Liver (tissue), 9 donors: Measurements from ENCODE around the gene DDR1. TPM values are rescaled to one million over a fixed set of nuclear protein-coding genes. Genes with fewer than 3 reads are reported as not detected.

ENCODE experiments used
- DNase-seq: peaks from one replicate; pipeline ENCODE4 v3.0.0-alpha.2; 2017; ENCODE audit warnings: low spot score
- H3K27ac ChIP-seq, 2 donors: one replicate each; pipeline ENCODE4 v1.7.0; 2013; ENCODE audit warnings: inconsistent platforms in 2 of 2, low read length in 2 of 2, control low read depth in 1 of 2, low read depth in 1 of 2, mild to moderate bottlenecking in 1 of 2
- H3K27me3 ChIP-seq, 4 donors: one replicate each; pipeline versions ENCODE4 v1.6.1 to v1.7.0; 2013; ENCODE audit warnings: low read length in 3 of 4, inconsistent platforms in 1 of 4, mild to moderate bottlenecking in 1 of 4, moderate library complexity in 1 of 4; ENCODE audit not compliant: control insufficient read depth in 4 of 4, insufficient read depth in 4 of 4
- H3K36me3 ChIP-seq, 4 donors: one replicate each; pipeline versions ENCODE4 v1.6.1 to v1.7.0; 2013; ENCODE audit warnings: low read length in 3 of 4, mild to moderate bottlenecking in 3 of 4, low read depth in 1 of 4, moderate library complexity in 1 of 4; ENCODE audit not compliant: control insufficient read depth in 4 of 4, insufficient read depth in 3 of 4
- H3K4me1 ChIP-seq, 4 donors: one replicate each; pipeline versions ENCODE4 v1.6.1 to v1.7.0; 2013; ENCODE audit warnings: low read length in 3 of 4, mild to moderate bottlenecking in 3 of 4, moderate library complexity in 1 of 4; ENCODE audit not compliant: control insufficient read depth in 4 of 4, insufficient read depth in 4 of 4
- H3K4me3 ChIP-seq, 3 donors: one replicate each; pipeline versions ENCODE4 v1.6.1 to v1.7.0; 2013; ENCODE audit warnings: low read length in 3 of 3, control low read depth in 1 of 3, low read depth in 1 of 3, mild to moderate bottlenecking in 1 of 3
- H3K9ac ChIP-seq, 2 donors: one replicate each; pipeline ENCODE4 v1.7.0; 2013; ENCODE audit warnings: low read length in 2 of 2, mild to moderate bottlenecking in 2 of 2, moderate library complexity in 2 of 2, control low read depth in 1 of 2, low read depth in 1 of 2
- H3K9me3 ChIP-seq, 4 donors: one replicate each; pipeline versions ENCODE4 v1.6.1 to v1.7.0; 2013; ENCODE audit warnings: low read length in 3 of 4; ENCODE audit not compliant: control insufficient read depth in 4 of 4
- FOXA1 ChIP-seq: IDR thresholded peaks from 2 replicates; pipeline ENCODE4 v1.6.1; 2016; ENCODE audit warnings: antibody characterized with exemption
- FOXA2 ChIP-seq: IDR thresholded peaks from 2 replicates; pipeline ENCODE4 v1.6.1; 2016; ENCODE audit warnings: antibody characterized with exemption
- GABPA ChIP-seq, 2 donors: IDR thresholded peaks in 1 of 2; conservative IDR thresholded peaks in 1 of 2; 2 replicates each; pipeline ENCODE4 v1.6.1; 2016; ENCODE audit warnings: antibody characterized with exemption in 2 of 2, mild to moderate bottlenecking in 1 of 2, moderate library complexity in 1 of 2
- HNF4A ChIP-seq, 2 donors: conservative IDR thresholded peaks; 2 replicates each; pipeline ENCODE4 v1.6.1; 2016; ENCODE audit warnings: antibody characterized with exemption in 2 of 2, mild to moderate bottlenecking in 2 of 2
- HNF4G ChIP-seq: IDR thresholded peaks from 2 replicates; pipeline ENCODE4 v1.6.1; 2016; ENCODE audit warnings: antibody characterized with exemption
- JUND ChIP-seq, 2 donors: IDR thresholded peaks; 2 replicates each; pipeline ENCODE4 v1.6.1; 2016; ENCODE audit warnings: antibody characterized with exemption in 2 of 2
- NR2F2 ChIP-seq: IDR thresholded peaks from 2 replicates; pipeline ENCODE4 v1.6.1; 2016; ENCODE audit warnings: antibody characterized with exemption
- RAD21 ChIP-seq, 2 donors: IDR thresholded peaks; 2 replicates each; pipeline ENCODE4 v1.6.1; 2016; ENCODE audit warnings: antibody characterized with exemption in 2 of 2, mild to moderate bottlenecking in 2 of 2
- RXRA ChIP-seq, 2 donors: IDR thresholded peaks; 2 replicates each; pipeline ENCODE4 v1.6.1; 2017 to 2018; ENCODE audit warnings: antibody characterized with exemption in 2 of 2, mild to moderate bottlenecking in 1 of 2
- SP1 ChIP-seq: IDR thresholded peaks from 2 replicates; pipeline ENCODE4 v1.6.1; 2018; ENCODE audit warnings: antibody characterized with exemption, mild to moderate bottlenecking
- TAF1 ChIP-seq: conservative IDR thresholded peaks from 2 replicates; pipeline ENCODE4 v1.6.1; 2016; ENCODE audit warnings: antibody characterized with exemption, mild to moderate bottlenecking
- YY1 ChIP-seq: IDR thresholded peaks from 2 replicates; pipeline ENCODE4 v1.6.1; 2016; ENCODE audit warnings: antibody characterized with exemption, mild to moderate bottlenecking
- WGBS: extraction: QIAGEN DNeasy Blood & Tissue Kit; methylation state at CpG from one replicate; pipeline ENCODE4 v1.1.7; 2013; 5-methylcytosine and 5-hydroxymethylcytosine counted together
- polyA plus RNA-seq, 2 donors: library from polyadenylated mRNA; stranded (reverse) in 1 of 2; unstranded in 1 of 2; fragments of 200-250 nt in 1 of 2; fragments of >200 nt in 1 of 2; fragmentation: Nextera tagmentation in 1 of 2; extraction: Ambion mirVana in 1 of 2; gene quantifications; one replicate each; pipeline versions ENCODE4 v1.2.1 to v1.2.3, GENCODE V29; 2013 to 2015
- total RNA-seq, 2 donors: library from RNA; depleted of rRNA; stranded (reverse); fragments of >200 nt; gene quantifications; one replicate each; pipeline ENCODE4 v1.2.3, GENCODE V29; 2014
- TF ChIP-seq, protein P1 (sequence below): IDR thresholded peaks from 2 replicates; pipeline ENCODE4 v1.6.1; 2016; ENCODE audit warnings: antibody characterized with exemption
- TF ChIP-seq, protein P2 (sequence below): fragments of 150-350 bp; IDR thresholded peaks from 2 replicates; pipeline ENCODE4 v1.5.1; 2017; ENCODE audit warnings: improper control_type of control experiment, low read depth, low read length; ENCODE audit not compliant: missing input control
- TF ChIP-seq, protein P3 (sequence below): IDR thresholded peaks from 2 replicates; pipeline ENCODE4 v1.6.1; 2016; ENCODE audit warnings: antibody characterized with exemption
- donor health status: healthy.
- donor health status: healthy.
- donor health status: healthy.
- donor health status: healthy.
- donor health status: healthy.

Gene DDR1
- total and polyA plus RNA-seq, 4 donors, result 1.2 to 5.3 (median 4.4) TPM

DNA sequence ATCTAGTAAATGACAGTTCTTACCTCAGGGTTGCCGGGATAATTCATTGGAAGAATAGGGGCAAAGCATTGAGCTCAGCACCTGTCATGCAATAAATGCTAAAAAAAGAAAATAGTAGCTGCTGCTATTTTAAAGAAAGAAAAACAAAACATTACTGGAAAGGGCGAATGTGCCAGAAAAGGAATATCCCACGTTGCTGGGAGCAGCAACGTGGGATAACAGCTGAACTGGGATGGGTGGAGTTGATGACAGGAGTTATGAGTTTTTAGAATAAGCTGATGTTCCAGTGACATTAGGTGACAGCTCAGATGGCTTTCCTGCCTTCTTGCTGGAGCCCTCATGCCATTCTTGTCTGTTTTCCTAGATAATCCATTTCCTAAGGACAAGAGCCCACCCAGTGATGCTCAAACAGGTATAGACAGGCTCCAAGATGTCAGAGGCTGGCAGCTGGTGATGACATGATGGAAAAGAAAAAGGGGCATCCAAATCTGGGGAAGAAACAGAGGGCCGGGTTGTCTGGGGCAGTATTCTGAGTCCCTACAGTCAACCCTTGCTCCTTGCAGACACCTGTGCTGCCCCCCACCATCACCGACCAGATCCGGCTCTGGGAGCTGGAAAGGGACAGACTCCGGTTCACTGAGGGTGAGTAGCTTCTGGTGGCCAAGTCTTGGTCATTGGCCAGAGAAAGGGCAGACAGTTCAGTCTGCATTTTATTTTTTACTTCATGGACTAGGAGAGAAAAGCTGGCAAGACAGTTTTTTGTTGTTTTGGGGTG, 28.6 kb downstream of the DDR1 start:
- Histone ChIP-seq H3K9me3 (no peaks in the 10 kb centered on the region), H3K36me3 (peaks cover 3 to 20% (median 11%) of the 10 kb centered on the region in 4 donors), H3K4me1 (peaks cover 2 to 53% (median 37%) of the 10 kb centered on the region in 4 donors), H3K27ac (peak overlapping the region; percentile 91), H3K27me3 (no peaks in the 10 kb centered on the region), H3K4me3 (no peak overlapping the region), H3K9ac (peak overlapping the region; percentile 12 to 32)
- DNase-seq, result no peak
- 60% methylated on average over 8 of the region's 8 CpGs for WGBS
- no peak for TF ChIP-seq JUND (IDR thresholded peaks at IDR 0.05)
- TF ChIP-seq, protein P1, sequence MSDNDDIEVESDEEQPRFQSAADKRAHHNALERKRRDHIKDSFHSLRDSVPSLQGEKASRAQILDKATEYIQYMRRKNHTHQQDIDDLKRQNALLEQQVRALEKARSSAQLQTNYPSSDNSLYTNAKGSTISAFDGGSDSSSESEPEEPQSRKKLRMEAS, result no peak

DNA sequence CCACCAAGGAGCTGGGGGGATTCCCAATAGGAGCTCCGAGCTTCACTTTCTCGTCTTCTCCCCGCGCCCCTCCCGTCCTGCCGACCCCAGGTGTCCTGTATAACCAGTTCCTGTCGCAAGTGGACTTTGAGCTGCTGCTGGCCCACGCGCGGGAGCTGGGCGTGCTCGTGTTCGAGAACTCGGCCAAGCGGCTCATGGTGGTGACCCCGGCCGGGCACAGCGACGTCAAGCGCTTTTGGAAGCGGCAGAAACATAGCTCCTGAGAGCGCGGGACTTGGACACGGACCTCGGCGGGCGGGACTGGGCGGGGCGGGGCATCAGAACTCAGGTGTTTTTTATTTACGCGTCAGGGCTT, 29.4 kb downstream of the DDR1 start:
- peak overlapping the region; percentile 12 to 32 for H3K9ac ChIP-seq
- no peak for DNase-seq
- H3K9me3 ChIP-seq, result no peaks in the 10 kb centered on the region
- peaks cover 3 to 24% (median 13%) of the 10 kb centered on the region in 4 donors for H3K36me3 ChIP-seq
- 5% methylated on average over 31 of the region's 31 CpGs for WGBS
- peak overlapping the region; percentile 91 for H3K27ac ChIP-seq
- TF ChIP-seq, protein P2, sequence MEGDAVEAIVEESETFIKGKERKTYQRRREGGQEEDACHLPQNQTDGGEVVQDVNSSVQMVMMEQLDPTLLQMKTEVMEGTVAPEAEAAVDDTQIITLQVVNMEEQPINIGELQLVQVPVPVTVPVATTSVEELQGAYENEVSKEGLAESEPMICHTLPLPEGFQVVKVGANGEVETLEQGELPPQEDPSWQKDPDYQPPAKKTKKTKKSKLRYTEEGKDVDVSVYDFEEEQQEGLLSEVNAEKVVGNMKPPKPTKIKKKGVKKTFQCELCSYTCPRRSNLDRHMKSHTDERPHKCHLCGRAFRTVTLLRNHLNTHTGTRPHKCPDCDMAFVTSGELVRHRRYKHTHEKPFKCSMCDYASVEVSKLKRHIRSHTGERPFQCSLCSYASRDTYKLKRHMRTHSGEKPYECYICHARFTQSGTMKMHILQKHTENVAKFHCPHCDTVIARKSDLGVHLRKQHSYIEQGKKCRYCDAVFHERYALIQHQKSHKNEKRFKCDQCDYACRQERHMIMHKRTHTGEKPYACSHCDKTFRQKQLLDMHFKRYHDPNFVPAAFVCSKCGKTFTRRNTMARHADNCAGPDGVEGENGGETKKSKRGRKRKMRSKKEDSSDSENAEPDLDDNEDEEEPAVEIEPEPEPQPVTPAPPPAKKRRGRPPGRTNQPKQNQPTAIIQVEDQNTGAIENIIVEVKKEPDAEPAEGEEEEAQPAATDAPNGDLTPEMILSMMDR, result no peak
- TF ChIP-seq SP1 (no peak), RAD21 (IDR thresholded peaks at IDR 0.05) (no peak), YY1 (peak; percentile 32), FOXA2 (no peak), RXRA (IDR thresholded peaks at IDR 0.05) (peak; percentile 54 to 69), HNF4A (conservative IDR thresholded peaks at IDR 0.05) (no peak)
- TF ChIP-seq, protein P3, sequence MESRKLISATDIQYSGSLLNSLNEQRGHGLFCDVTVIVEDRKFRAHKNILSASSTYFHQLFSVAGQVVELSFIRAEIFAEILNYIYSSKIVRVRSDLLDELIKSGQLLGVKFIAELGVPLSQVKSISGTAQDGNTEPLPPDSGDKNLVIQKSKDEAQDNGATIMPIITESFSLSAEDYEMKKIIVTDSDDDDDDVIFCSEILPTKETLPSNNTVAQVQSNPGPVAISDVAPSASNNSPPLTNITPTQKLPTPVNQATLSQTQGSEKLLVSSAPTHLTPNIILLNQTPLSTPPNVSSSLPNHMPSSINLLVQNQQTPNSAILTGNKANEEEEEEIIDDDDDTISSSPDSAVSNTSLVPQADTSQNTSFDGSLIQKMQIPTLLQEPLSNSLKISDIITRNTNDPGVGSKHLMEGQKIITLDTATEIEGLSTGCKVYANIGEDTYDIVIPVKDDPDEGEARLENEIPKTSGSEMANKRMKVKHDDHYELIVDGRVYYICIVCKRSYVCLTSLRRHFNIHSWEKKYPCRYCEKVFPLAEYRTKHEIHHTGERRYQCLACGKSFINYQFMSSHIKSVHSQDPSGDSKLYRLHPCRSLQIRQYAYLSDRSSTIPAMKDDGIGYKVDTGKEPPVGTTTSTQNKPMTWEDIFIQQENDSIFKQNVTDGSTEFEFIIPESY, result no peak
- TF ChIP-seq, protein P1, result no peak
- H3K4me1 ChIP-seq, result peaks cover 2 to 48% (median 33%) of the 10 kb centered on the region in 4 donors
- H3K4me3 ChIP-seq, result peak overlapping the region in 1 of 3 donors; percentile 63
- no peaks in the 10 kb centered on the region for H3K27me3 ChIP-seq

DNA sequence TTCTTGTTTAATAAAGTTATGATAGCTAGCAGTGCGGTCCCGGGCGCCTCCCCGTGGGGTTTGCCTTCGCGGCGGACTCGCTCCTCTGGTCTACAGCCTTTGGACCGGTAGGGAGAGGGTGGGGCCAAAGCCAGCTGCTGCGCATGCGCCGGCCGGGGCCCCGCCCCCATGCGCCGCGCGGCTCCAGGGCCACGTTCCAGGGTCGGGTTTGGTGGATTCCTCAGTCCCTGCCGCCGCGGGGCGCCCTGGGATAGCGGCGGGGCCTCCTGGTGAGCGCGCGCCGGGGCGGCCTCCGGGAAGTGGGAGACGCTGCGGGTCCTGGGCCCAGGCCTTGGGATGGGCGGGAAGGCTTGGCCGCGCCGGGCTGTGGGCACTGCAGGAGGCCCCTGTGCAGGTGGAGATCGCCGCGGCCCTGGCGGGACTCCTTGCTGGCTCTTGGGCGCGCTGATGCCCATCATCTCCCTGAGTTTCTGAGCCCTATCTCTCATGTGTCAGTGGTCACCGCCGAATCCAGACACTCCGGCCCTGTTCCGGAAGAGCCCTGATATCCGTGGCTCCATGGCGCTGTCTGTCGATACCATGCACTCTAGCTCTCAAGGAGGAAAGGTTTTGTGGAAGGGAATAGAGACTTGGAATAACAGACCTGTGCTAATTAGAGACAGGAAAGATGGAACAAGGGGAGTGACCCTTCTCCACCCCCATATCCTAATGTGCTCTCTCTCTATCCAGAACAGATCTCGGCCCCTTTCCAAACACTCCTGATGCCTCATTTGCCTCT, 29.9 kb downstream of the DDR1 start, which contains the start of gene VARS2:
VARS2 (plus strand) TSS at position 163 of the 778 bp plus-strand sequence; CDS start at position 762, 599 bp downstream.
- peak; percentile 94 for DNase-seq
- Histone ChIP-seq H3K27me3 (no peaks in the 10 kb centered on the region), H3K9ac (peak within 1 kb of the TSS; percentile 83 to 85), H3K4me1 (peaks cover 0 to 43% (median 27%) of the 10 kb centered on the region in 4 donors), H3K4me3 (peak within 1 kb of the TSS; percentile 63 to 75 (median 75)), H3K36me3 (peaks cover 3 to 26% (median 14%) of the 10 kb centered on the region in 4 donors), H3K27ac (peak within 1 kb of the TSS; percentile 91), H3K9me3 (no peaks in the 10 kb centered on the region)
- WGBS, result under 1% methylated on average over 52 of the region's 52 CpGs
- TF ChIP-seq HNF4G, result peak; percentile 82
- TF ChIP-seq FOXA2, result no peak
- TF ChIP-seq, protein P2, result peak; percentile 43
- peak in 1 of 2 donors; percentile 11 for TF ChIP-seq GABPA (IDR thresholded peaks at IDR 0.05 in 1 of 2, conservative IDR thresholded peaks at IDR 0.05 in 1 of 2)
- peak; percentile 88 for TF ChIP-seq SP1
- peak in 1 of 2 donors; percentile 9 for TF ChIP-seq RXRA (IDR thresholded peaks at IDR 0.05)
- no peak for TF ChIP-seq NR2F2
- TF ChIP-seq FOXA1, result no peak
- peak; percentile 12 for TF ChIP-seq TAF1
